SK-N-MC (cell line): ENCODE data around the gene RPL7A.

Experiments
- DNase-seq: peaks from one replicate; pipeline ENCODE4 v3.0.0-alpha.2; 2011; ENCODE audit warnings: low read depth, low spot score
- H3K27ac ChIP-seq: fragments of 200-600 bp; sonication (generic); 2 replicates; pipeline ENCODE4 v1.5.1; 2016; ENCODE audit warnings: mixed run types
- H3K36me3 ChIP-seq: fragments of 200-600 bp; sonication (generic); 2 replicates; pipeline ENCODE4 v1.6.1; 2017; ENCODE audit warnings: antibody characterized with exemption, low read length, mixed read lengths; ENCODE audit not compliant: insufficient read depth
- H3K4me3 ChIP-seq: fragments of 200-600 bp; sonication (generic); 2 replicates; pipeline ENCODE4 v1.5.1; 2016
- H3K9ac ChIP-seq: fragments of 200-600 bp; sonication (generic); 2 replicates; pipeline ENCODE4 v1.8.0; 2017; ENCODE audit warnings: mixed run types, mixed read lengths; ENCODE audit not compliant: insufficient read length
- H3K9me3 ChIP-seq: fragments of 200-600 bp; sonication (generic); 2 replicates; pipeline ENCODE4 v1.6.1; 2017; ENCODE audit warnings: low read depth, mild to moderate bottlenecking, antibody characterized with exemption, low read length, moderate library complexity, mixed read lengths
- EZH2 ChIP-seq: fragments of 200-600 bp; sonication (generic); IDR thresholded peaks from one replicate; pipeline ENCODE4 v1.6.1; 2017; ENCODE audit warnings: antibody characterized with exemption
- FOXP2 ChIP-seq: optimal IDR thresholded peaks from 2 replicates; pipeline ENCODE3; 2011; ENCODE audit warnings: mild to moderate bottlenecking, moderate library complexity; ENCODE audit not compliant: insufficient read depth; ENCODE audit errors: extremely low read length, control extremely low read depth
- POLR2AphosphoS5 ChIP-seq: IDR thresholded peaks from 2 replicates; pipeline ENCODE4 v1.6.1; 2012; ENCODE audit warnings: mild to moderate bottlenecking, low read depth, low read length, borderline replicate concordance

The RPL7A gene

DNA sequence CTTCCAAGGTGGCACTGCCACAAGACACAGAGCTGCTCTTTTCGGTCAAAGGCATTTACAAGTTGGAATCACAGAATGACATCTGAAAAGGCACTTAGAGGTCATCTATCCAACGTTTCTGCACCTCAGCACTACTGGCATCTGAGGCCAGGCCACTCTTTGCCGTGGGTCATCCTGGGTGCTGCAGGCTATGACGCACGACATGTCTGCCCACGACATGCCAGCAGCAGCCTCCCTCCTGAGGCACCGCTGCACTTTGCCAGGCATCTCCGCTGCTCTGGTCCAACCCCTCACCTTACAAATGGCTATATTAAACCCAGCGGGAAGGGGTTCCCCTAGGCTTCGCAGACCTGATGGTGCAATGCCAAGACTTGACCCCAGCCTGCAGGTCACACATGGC, 19.8 kb downstream of the RPL7A start:
- Histone ChIP-seq H3K9me3 (no peaks in the 10 kb centered on the region), H3K27ac (no peak overlapping the region), H3K36me3 (peaks cover 61% of the 10 kb centered on the region), H3K9ac (no peak overlapping the region), H3K4me3 (no peak overlapping the region)
- TF ChIP-seq EZH2: no peak
- TF ChIP-seq FOXP2: no peak
- TF ChIP-seq POLR2AphosphoS5: no peak
- no peak for DNase-seq

DNA sequence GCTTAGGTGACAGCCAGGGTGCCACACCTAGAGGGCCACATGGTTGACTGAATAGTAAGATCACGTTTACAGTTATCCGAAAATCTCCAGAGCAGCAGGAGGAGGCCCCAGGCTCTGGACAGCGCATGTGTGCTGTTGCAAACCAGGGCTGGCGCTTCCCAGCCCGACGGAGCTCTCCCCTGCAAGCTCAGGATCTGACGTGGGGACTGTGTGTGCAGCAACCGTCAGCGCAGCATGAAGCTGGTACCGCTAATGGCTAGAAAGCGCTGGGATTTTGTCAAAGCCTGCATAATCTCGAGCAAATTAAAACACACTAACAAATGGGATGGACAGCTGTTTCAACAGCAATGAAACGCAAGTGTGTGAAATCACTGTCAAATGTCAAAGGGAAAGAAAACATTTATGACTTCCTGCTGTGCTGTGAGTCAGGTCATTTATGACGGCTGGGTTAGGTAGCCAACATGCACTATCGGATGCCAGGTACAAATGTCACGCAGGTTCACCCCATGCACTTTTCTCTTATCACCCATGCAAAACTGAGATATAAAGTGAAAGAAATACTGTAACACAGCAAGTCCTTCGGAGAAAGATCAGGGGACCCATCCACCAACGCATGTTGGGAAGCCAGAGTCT, 20.3 kb downstream of the RPL7A start:
- Histone ChIP-seq H3K36me3 (peaks cover 61% of the 10 kb centered on the region), H3K4me3 (no peak overlapping the region), H3K27ac (no peak overlapping the region)

DNA sequence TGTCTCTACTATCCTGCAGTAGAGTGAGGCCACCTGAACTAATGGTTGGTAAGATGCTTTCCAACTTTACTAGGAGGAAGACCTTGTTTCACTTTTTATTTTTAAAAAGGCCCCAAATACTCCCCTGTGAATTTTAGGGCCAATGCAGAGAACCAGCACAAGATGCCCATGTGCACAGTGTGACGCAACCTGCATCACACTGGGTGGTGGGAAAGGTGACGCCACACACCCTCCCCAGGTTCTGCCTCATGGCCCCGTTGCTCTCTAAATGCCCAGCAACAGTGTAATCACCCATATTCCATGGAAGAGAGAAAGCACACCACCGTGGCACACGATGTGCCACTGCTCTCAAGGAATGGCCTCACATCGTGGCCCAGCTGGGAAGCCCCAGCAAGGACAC, 21.4 kb downstream of the RPL7A start:
- no peaks in the 10 kb centered on the region for H3K9me3 ChIP-seq
- no peak overlapping the region for H3K27ac ChIP-seq
- no peak overlapping the region for H3K9ac ChIP-seq
- no peak for DNase-seq
- no peak overlapping the region for H3K4me3 ChIP-seq
- no peak for TF ChIP-seq FOXP2
- no peak for TF ChIP-seq EZH2
- no peak for TF ChIP-seq POLR2AphosphoS5
- peaks cover 53% of the 10 kb centered on the region for H3K36me3 ChIP-seq

More for the DNA sequence above, 20.3 kb downstream of the RPL7A start:
- no peak for TF ChIP-seq FOXP2
- TF ChIP-seq EZH2: no peak
- TF ChIP-seq POLR2AphosphoS5: no peak
- Histone ChIP-seq H3K9me3 (no peaks in the 10 kb centered on the region), H3K9ac (no peak overlapping the region)
- no peak for DNase-seq

DNA sequence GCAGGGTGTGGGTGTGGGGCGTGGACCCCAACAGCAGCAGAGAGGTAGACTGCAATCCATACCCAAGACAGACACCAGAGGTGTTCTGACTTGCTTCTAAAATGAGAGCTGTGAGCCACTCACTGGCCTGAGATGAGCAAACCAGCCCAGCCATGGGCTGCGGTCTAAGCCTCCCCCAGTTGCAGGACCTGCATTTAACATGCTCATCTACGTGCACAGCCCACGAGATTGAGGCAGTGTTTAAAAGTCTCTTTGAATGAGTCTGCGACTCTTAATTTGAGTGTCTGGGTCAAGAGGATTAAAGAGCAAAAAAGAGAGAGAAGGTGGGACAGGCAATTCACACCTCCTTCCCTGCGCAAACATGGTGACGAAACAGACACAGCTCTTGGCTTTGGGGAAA, 21.9 kb downstream of the RPL7A start:
- H3K36me3 ChIP-seq: peaks cover 50% of the 10 kb centered on the region
- H3K4me3 ChIP-seq: no peak overlapping the region
- DNase-seq: no peak
- no peaks in the 10 kb centered on the region for H3K9me3 ChIP-seq
- TF ChIP-seq EZH2: no peak
- no peak for TF ChIP-seq FOXP2
- TF ChIP-seq POLR2AphosphoS5: no peak
- no peak overlapping the region for H3K9ac ChIP-seq
- H3K27ac ChIP-seq: no peak overlapping the region

DNA sequence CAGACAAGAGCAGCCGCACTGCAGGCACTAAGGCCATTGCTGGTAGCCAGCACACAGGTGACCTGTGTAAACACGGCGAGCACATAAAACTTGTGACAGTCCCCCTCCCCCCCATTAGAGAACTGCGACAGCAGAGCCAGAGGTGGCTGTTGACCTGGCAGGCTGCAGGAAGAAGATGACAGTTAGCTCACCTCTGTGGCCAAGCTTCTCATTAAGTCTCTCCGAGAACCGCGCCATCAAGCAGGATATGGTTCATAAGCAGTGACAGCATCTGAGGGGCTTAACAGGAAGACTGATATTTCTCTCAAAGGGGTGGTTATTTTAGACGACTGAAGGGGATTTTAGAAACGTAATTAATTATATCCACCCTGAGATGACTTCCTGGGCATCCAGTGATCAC, 22.7 kb downstream of the RPL7A start:
- no peak for DNase-seq
- Histone ChIP-seq H3K9ac (no peak overlapping the region), H3K9me3 (no peaks in the 10 kb centered on the region), H3K4me3 (no peak overlapping the region), H3K27ac (no peak overlapping the region), H3K36me3 (peaks cover 43% of the 10 kb centered on the region)
- no peak for TF ChIP-seq POLR2AphosphoS5
- no peak for TF ChIP-seq EZH2
- no peak for TF ChIP-seq FOXP2

DNA sequence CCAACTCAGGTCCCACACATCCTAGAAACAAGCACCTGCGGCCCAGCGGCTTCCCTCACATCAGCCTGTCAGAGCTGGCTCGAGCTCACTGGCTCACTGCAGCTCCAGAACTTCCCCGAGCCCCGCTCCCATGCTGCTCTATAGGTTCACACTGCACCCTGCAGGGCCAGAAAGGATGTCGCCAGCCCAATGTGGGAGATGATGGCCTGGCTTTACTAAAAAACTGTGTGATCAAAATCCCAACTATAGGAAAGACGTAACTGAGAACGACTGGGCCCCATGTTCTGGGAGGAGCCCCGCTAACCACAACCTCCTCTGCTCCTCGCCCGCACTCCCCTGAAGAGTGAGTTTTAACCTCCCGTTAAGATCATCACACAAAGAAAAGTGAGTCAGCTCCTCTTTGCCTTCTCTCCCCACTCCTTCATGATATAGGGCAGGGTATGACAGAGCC, 23.3 kb downstream of the RPL7A start:
- Histone ChIP-seq H3K9ac (no peak overlapping the region), H3K9me3 (no peaks in the 10 kb centered on the region), H3K36me3 (peaks cover 37% of the 10 kb centered on the region), H3K27ac (no peak overlapping the region), H3K4me3 (no peak overlapping the region)
- no peak for DNase-seq
- TF ChIP-seq FOXP2 (no peak), EZH2 (no peak), POLR2AphosphoS5 (no peak)

DNA sequence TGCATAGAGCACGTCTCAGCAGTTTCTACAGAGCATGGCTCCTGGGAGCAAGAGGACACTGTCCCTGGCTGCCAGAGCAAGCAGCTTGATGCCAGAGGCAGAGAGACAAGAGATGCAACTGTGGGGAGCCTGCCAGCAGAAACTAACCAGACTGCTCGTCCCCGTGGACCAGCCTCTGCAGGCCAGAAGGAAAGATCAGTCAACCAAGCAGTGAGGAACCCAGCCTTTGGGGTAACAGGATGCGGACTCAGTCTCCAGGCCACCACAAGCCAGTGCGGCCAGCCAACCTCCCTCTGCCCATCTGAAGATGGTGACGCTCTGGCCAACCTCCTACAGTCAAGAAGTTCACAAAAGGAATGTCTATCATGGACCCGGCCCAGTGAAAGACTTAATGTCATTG, 24.1 kb downstream of the RPL7A start:
- no peak overlapping the region for H3K9ac ChIP-seq
- no peaks in the 10 kb centered on the region for H3K9me3 ChIP-seq
- no peak for DNase-seq
- no peak overlapping the region for H3K4me3 ChIP-seq
- H3K36me3 ChIP-seq: peaks cover 29% of the 10 kb centered on the region
- H3K27ac ChIP-seq: no peak overlapping the region
- TF ChIP-seq POLR2AphosphoS5 (no peak), FOXP2 (no peak), EZH2 (no peak)

DNA sequence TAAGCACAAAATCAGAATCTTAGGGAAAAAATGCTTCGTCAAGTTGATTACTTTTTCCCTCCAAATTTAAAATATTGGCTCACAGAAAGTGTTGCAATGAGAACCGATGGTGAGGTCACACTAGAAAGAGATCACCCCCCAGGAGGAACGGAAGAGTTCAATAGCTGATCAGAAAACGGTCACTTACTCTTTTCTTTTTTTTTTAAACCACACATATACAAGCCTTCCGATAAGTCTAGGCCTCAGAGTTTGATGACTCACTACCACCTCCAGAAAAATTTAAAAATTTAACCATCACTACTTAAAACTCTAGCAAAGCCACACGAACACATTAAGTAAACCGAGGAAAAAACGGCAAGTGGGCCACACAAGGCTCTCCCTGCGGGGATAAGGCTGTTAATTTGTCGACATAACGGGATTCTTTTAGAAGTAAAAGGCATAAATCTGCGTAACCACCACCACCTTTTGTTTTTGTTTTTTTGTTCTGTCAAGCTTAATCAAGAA, 26.6 kb downstream of the RPL7A start:
- Histone ChIP-seq H3K9me3 (no peaks in the 10 kb centered on the region), H3K9ac (peak overlapping the region; percentile 88), H3K36me3 (peaks cover 24% of the 10 kb centered on the region; the same call in 1 of the 2 replicates), H3K27ac (no peak overlapping the region; the same call in 1 of the 2 replicates), H3K4me3 (peak overlapping the region; percentile 95)
- DNase-seq: no peak
- TF ChIP-seq EZH2 (no peak), POLR2AphosphoS5 (no peak), FOXP2 (no peak)
